Sigmoid colon (tissue), 7 donors: ENCODE results near the gene MOXD1. TPM values are rescaled to one million over a fixed set of nuclear protein-coding genes. Genes with fewer than 3 reads are reported as not detected.

Experiments
- DNase-seq: peaks from one replicate; pipeline ENCODE4 v3.0.0-alpha.2; 2019
- H3K27ac ChIP-seq, 4 donors: fragments of 200-600 bp; sonication (generic); one replicate each; pipeline ENCODE4 v1.5.1; 2016 to 2019; ENCODE audit warnings: mild to moderate bottlenecking in 1 of 4
- H3K27me3 ChIP-seq, 3 donors: fragments of 200-600 bp; sonication (generic); one replicate each; pipeline ENCODE4 v1.5.1; 2019; ENCODE audit warnings: mild to moderate bottlenecking in 1 of 3
- H3K36me3 ChIP-seq, 4 donors: fragments of 200-600 bp; sonication (generic); one replicate each; pipeline ENCODE4 v1.5.1; 2016 to 2019
- H3K4me1 ChIP-seq, 4 donors: fragments of 200-600 bp; sonication (generic); one replicate each; pipeline ENCODE4 v1.5.1; 2017 to 2019
- H3K4me3 ChIP-seq, 4 donors: fragments of 200-600 bp; sonication (generic); one replicate each; pipeline ENCODE4 v1.5.1; 2017 to 2019; ENCODE audit warnings: mild to moderate bottlenecking in 2 of 4, moderate library complexity in 1 of 4
- H3K9me3 ChIP-seq, 4 donors: fragments of 200-600 bp in 3 of 4; sonication (generic) in 3 of 4; one replicate each; pipeline versions ENCODE4 v1.5.1 to v1.6.1; 2013 to 2019
- EP300 ChIP-seq, 4 donors: sonication (generic); formaldehyde crosslinking; IDR thresholded peaks; one replicate each; pipeline ENCODE4 v1.6.1; 2017; ENCODE audit warnings: antibody characterized with exemption in 4 of 4
- POLR2A ChIP-seq, 2 donors: fragments of 450-650 bp; IDR thresholded peaks; one replicate each; pipeline ENCODE4 v1.6.1; 2016; ENCODE audit warnings: antibody characterized with exemption in 2 of 2, mild to moderate bottlenecking in 2 of 2, moderate library complexity in 2 of 2
- POLR2AphosphoS5 ChIP-seq, 4 donors: sonication (generic); formaldehyde crosslinking; IDR thresholded peaks; one replicate each; pipeline ENCODE4 v1.6.1; 2017; ENCODE audit warnings: antibody characterized with exemption in 4 of 4
- WGBS, 2 donors: extraction: QIAGEN DNeasy Blood & Tissue Kit; methylation state at CpG; one replicate each; pipeline ENCODE4 v1.1.7; 2013; 5-methylcytosine and 5-hydroxymethylcytosine counted together
- intact Hi-C: fragments of 100-400 bp; cut with DNase I; formaldehyde crosslinking; loops from one replicate; pipeline ENCODE4 v1.15.1; 2023
- polyA plus RNA-seq, 3 donors: library from polyadenylated mRNA; stranded (reverse); fragments of 200-250 nt; gene quantifications; one replicate each; pipeline ENCODE4 v1.2.3, GENCODE V29; 2013
- total RNA-seq, 4 donors: library from RNA; depleted of rRNA; stranded (reverse); fragments of >200 nt; gene quantifications; one replicate each; pipeline ENCODE4 v1.1.0, GENCODE V29; 2016
- TF ChIP-seq, protein P1 (sequence below), 4 experiments: fragments of 450-650 bp in 3 of 4; fragments of 200-600 bp in 1 of 4; IDR thresholded peaks; one replicate each; pipeline ENCODE4 v1.5.1; 2016 to 2019; ENCODE audit warnings: antibody characterized with exemption in 4 of 4, mild to moderate bottlenecking in 3 of 4, moderate library complexity in 2 of 4
- donor health status: healthy with polysubstance abuse.
- donor health status: Bipolar disorder and iron deficiency.
- donor health status: healthy.

MOXD1 gene
- total and polyA plus RNA-seq, 7 donors, result 1.2 to 20.8 (median 9.4) TPM

GRCh38 chr6:132246120-132246617 lies 155.1 kb downstream of the MOXD1 start:
- 83 to 88% methylated on average over 2 of the region's 2 CpGs for WGBS, 2 donors
- H3K9me3 ChIP-seq, result no peaks in the 10 kb centered on the region
- H3K27ac ChIP-seq, result no peak overlapping the region
- no peak overlapping the region for H3K4me3 ChIP-seq
- H3K36me3 ChIP-seq, result no peaks in the 10 kb centered on the region
- TF ChIP-seq POLR2AphosphoS5 (IDR thresholded peaks at IDR 0.05) (no peak), POLR2A (IDR thresholded peaks at IDR 0.05) (no peak), EP300 (IDR thresholded peaks at IDR 0.05) (no peak)
- TF ChIP-seq, protein P1, sequence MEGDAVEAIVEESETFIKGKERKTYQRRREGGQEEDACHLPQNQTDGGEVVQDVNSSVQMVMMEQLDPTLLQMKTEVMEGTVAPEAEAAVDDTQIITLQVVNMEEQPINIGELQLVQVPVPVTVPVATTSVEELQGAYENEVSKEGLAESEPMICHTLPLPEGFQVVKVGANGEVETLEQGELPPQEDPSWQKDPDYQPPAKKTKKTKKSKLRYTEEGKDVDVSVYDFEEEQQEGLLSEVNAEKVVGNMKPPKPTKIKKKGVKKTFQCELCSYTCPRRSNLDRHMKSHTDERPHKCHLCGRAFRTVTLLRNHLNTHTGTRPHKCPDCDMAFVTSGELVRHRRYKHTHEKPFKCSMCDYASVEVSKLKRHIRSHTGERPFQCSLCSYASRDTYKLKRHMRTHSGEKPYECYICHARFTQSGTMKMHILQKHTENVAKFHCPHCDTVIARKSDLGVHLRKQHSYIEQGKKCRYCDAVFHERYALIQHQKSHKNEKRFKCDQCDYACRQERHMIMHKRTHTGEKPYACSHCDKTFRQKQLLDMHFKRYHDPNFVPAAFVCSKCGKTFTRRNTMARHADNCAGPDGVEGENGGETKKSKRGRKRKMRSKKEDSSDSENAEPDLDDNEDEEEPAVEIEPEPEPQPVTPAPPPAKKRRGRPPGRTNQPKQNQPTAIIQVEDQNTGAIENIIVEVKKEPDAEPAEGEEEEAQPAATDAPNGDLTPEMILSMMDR (IDR thresholded peaks at IDR 0.05), result no peak
- DNase-seq, result no peak
- H3K27me3 ChIP-seq, result no peaks in the 10 kb centered on the region
- intact Hi-C loops, result no loop called here
- no peaks in the 10 kb centered on the region for H3K4me1 ChIP-seq

Other genes with a start within 250 kb of the MOXD1 start
- gene STX7, start 111.6 kb upstream of the MOXD1 start, total RNA-seq, result 10 to 100 TPM; 44.6 to 72.5 (median 55.1) TPM
- gene STX7, start 111.6 kb upstream of the MOXD1 start, polyA plus RNA-seq, result 10 to 100 TPM; 27.1 to 35.8 (median 28.8) TPM
- not detected for gene TAAR9, start 136.8 kb upstream of the MOXD1 start, total RNA-seq
- not detected for gene TAAR9, start 136.8 kb upstream of the MOXD1 start, polyA plus RNA-seq
- gene TAAR8, start 151.2 kb upstream of the MOXD1 start, total RNA-seq, result not detected
- not detected for gene TAAR8, start 151.2 kb upstream of the MOXD1 start, polyA plus RNA-seq
- not detected for gene TAAR6, start 168.8 kb upstream of the MOXD1 start, total RNA-seq
- not detected for gene TAAR6, start 168.8 kb upstream of the MOXD1 start, polyA plus RNA-seq
- not detected for gene TAAR5, start 188.3 kb upstream of the MOXD1 start, total RNA-seq
- gene TAAR5, start 188.3 kb upstream of the MOXD1 start, polyA plus RNA-seq, result under 1 TPM in 1 of 3 donors, not detected in 2; 0.60 TPM
- not detected for gene TAAR2, start 222.8 kb upstream of the MOXD1 start, total RNA-seq
- gene TAAR2, start 222.8 kb upstream of the MOXD1 start, polyA plus RNA-seq, result not detected